GM12864 (cell line): ENCODE data around the gene ERCC6.

Source experiments
- DNase-seq: peaks from one replicate; pipeline ENCODE4 v3.0.0-alpha.2; 2011; ENCODE audit warnings: low read depth
- H3K4me3 ChIP-seq: 2 replicates; pipeline ENCODE4 v1.5.1; 2011; ENCODE audit warnings: mild to moderate bottlenecking, low read depth, low read length, control low read depth
- TF ChIP-seq, protein P1 (sequence below): IDR thresholded peaks from 2 replicates; pipeline ENCODE4 v1.5.1; 2011; ENCODE audit warnings: low read depth, mild to moderate bottlenecking, moderate library complexity, low read length, control low read depth, inconsistent platforms; ENCODE audit errors: missing control alignments

The ERCC6 gene

DNA sequence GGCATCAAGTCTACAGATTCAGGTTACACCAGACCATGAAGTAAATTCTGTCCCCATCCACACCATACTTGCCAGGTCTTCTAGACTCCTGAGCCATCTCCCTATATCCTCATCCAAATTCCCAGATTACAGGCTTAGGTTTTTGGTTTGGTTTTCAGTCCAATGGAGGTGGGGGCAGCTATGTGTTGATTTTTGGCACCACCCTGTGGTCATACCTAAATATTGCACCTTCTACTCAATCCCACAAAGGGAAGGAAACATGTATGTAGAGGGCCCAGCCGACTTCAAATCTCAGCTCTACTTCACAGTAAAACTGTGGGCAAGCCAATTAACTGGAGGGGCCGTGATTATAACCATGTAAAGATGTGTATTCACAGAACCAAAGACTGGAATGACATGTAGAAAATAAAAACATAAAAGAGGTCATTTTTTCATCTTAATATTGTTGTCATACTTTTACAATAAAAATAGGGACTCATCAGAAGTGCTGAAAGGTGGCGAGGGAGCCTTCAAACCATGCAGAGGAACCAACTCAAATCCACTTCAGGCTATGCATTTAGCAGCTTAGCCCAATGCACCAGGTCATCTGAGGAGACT is 19.8 kb downstream of the ERCC6 start:
- peak; percentile 13 for DNase-seq
- TF ChIP-seq, protein P1, sequence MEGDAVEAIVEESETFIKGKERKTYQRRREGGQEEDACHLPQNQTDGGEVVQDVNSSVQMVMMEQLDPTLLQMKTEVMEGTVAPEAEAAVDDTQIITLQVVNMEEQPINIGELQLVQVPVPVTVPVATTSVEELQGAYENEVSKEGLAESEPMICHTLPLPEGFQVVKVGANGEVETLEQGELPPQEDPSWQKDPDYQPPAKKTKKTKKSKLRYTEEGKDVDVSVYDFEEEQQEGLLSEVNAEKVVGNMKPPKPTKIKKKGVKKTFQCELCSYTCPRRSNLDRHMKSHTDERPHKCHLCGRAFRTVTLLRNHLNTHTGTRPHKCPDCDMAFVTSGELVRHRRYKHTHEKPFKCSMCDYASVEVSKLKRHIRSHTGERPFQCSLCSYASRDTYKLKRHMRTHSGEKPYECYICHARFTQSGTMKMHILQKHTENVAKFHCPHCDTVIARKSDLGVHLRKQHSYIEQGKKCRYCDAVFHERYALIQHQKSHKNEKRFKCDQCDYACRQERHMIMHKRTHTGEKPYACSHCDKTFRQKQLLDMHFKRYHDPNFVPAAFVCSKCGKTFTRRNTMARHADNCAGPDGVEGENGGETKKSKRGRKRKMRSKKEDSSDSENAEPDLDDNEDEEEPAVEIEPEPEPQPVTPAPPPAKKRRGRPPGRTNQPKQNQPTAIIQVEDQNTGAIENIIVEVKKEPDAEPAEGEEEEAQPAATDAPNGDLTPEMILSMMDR, result peak; percentile 59
- no peak overlapping the region for H3K4me3 ChIP-seq

DNA sequence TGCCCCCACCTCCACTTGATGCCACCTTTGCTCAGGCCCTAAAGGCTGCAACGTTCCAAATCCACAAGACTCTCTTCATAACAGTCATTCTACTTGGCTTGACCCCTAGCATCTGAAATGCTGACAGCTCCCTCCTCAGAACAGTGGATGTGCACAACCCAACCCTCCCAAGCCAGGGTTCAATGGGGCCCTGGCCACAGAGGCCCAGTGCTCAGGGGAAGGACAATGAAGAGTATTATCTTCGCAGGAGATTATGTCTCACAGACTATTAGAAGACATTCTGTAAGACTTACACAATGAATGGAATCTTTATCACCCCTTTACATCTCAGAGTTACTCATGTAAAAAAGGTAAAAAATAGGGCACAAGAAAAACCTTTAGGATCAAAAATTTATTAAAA is 20.4 kb downstream of the ERCC6 start:
- no peak for DNase-seq
- H3K4me3 ChIP-seq, result no peak overlapping the region

DNA sequence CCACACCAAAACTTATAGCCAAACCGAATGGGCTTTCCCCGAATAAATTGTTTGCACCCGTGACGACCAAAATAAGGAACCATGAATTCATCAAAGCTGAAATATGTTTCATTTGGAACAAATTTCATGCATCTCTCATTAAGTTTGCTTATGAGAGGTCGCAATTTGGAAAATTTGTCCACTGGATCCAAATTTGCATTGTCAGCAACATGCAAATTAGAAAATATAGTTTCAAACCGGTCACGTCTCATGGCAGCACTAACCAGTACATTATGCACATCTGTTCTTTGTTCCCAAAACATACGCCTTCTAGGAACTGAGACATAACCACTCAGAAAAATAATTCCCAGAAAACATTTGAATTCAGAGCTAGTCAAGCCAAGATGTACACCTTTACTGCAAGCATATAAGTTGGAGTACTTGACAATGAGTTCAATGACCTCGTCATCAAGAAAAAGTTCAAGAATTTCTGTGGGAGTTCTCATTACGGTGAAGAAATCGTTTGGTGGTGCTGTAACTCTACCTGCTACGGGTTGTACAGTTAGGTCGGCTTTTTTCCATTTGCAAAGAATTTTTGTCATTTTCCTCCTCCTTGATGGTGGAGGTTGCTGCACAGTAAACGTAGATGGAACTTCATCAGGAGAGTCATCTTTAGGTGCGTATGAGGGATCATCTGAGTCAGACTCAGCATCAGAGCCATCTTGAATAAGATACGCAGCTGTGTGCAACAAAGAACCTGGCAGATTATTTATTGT is 22.5 kb downstream of the ERCC6 start:
- TF ChIP-seq, protein P1, result no peak
- DNase-seq, result no peak
- no peak overlapping the region for H3K4me3 ChIP-seq

More for the DNA sequence above, 20.4 kb downstream of the ERCC6 start:
- TF ChIP-seq, protein P1, result no peak

DNA sequence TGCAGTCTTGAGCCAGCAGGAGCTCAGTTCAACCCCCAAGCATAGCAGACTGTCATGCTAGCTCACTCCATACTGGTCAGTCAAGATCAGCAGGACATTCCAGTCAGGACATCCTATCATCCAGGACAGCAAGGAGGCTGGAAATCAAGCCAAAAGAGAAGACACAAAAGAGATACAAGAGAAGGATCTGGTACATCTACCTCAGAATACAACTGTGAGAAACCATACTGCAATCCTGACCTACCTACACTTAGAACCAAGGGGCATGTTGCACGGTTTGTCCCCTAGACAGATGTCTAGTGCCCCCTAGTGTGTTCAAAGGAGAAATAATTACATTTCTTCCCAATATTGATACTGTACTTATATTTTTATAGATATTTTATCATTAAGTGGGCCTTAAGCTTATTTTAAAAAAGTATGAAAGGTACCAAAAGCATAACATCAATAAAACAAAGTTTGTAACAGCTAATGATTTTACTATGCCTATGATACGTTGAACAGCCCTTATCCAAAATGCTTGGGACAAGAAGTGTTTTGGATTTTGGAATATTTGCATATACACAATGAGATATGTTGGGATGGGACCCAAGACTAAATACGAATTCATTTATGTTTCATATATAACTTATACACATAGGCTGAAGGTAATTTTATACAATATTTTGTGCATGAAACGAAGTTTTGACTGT is 26.7 kb downstream of the ERCC6 start:
- peak; percentile 7 for DNase-seq
- no peak overlapping the region for H3K4me3 ChIP-seq
- TF ChIP-seq, protein P1, result peak; percentile 62

DNA sequence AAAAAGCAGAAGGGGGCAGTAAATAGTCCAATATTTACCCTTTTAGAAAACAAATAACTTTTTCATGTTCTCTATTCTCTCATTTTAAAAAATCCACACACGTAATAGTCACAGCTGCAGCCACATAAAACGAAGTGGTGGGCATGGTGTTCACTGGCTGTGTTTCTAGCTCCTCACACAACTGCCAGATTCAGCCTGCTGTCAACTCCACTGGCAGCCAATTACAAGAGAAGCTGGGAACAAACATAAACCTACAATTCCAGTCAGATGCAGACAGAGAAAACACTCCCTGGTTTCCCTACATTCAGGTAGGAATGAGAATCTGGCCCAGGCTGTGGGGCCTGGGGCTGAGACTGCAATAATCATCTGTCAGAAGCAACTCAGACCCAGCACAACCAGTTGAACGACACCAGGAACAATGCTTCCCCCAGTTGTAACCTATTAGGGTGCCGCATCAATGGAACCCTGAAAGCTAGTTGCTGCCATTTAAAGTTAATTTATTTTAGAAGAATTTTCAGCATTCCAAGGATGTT is 29.1 kb downstream of the ERCC6 start:
- no peak for DNase-seq
- H3K4me3 ChIP-seq, result no peak overlapping the region
- TF ChIP-seq, protein P1, result no peak

DNA sequence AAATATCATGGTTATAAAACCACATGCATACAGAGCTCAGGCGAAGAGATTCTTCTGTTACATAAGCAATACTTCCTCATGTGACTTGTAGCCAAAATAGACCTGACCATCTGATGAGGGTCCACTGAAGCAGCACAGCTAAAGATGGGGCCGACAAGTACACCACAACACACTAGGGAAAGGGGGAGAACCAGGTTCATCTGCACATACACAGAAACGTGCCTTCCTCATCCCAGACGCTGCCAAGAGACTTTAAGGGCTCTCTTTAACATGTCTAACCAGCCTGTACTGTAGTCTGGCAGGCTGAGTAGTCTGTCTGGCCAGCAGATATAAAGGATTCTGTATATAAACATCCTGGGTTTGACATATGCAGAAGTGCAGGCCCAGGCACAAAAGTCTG is 30.3 kb downstream of the ERCC6 start:
- no peak for DNase-seq

More for the DNA sequence above, 30.3 kb downstream of the ERCC6 start:
- TF ChIP-seq, protein P1, result no peak
- no peak overlapping the region for H3K4me3 ChIP-seq
